NCI-H2029 (cell line): Measurements from ENCODE around the gene OR9Q1.
"Not testable (repeated sequence)": the region's sequence is repeated elsewhere in the genome, so short reads cannot be mapped to it uniquely, and the experiment has no call there.

Experiments used
- DNase-seq: peaks from one replicate; lab custom pipeline; 2025; lab: John Stamatoyannopoulos, UW

OR9Q1 gene

DNA sequence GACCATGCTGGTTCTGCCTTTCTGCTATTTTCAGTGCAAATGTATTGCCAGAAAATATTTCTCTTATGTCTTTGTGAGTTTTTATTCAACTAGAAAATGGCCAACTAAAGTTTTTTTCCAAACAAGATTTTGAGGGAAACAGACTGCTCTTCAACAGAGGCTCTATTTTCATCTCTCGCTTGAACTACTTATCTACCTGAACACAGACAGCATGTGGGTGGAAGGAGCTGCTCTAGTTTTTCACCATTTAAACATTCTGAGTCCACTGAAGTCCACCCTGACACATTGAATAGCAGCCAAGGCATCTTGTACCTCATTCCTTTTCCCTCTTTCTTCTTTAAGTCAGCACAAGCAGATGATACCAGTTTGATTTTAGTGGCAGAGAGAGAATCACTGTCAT is 111.5 kb downstream of the OR9Q1 start:
- DNase-seq: no peak

DNA sequence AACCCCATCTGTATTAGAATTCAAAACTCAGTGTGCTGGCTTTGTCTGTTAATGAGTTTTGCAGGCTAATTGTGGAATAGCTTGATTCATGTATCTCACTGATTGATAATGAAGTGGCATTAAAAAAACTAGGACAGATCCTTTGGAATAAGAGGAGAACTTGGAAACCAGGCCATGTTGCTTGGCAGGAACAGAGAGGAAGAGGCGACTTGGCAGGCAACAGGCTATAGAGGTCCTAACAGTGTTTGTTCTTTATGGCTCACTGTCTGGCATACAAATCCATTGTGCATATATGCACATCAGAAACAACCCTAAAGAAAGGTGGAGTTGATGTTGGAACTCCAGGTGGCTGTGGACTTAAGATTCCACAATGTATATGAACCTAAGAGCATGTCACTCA is 119.1 kb downstream of the OR9Q1 start:
- no peak for DNase-seq

DNA sequence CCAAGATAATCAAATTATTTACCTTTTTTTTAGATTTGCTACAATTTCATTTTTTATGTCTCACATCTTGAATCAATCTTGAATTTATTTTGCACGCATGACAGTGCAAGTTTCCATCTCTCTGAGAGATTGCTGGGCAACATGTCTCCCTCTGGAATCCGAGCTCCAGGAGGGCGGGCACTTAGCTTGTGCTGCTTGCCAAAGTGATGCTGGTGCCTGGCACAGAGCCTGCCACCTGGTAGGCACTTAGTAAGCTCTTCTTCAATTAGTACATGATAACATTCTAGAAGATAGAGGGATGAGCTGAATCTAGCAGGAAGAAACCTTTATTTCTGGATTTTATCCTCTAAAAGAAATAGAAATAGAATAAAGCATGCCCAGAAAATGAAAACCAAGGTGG is 129.1 kb downstream of the OR9Q1 start:
- DNase-seq: peak; percentile 13

DNA sequence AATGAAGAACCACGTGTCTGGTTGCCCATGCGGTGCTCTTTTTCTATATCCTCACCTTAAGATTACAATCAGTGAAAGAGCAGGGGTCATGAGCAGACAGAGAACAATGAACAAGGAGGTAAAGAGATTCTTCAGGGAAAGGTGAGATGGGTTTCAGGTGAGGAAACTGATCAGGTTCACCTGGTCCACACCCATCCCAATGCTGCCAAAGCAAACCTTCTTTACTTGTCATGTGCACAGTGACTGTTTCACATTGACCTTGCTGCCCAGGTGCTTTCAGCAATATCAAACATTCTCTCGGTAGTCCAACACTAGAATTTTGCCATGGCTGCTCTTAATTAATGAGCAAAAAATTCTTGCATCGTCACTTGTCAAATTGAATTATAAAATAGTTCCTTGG is 140.7 kb downstream of the OR9Q1 start:
- DNase-seq: no peak

DNA sequence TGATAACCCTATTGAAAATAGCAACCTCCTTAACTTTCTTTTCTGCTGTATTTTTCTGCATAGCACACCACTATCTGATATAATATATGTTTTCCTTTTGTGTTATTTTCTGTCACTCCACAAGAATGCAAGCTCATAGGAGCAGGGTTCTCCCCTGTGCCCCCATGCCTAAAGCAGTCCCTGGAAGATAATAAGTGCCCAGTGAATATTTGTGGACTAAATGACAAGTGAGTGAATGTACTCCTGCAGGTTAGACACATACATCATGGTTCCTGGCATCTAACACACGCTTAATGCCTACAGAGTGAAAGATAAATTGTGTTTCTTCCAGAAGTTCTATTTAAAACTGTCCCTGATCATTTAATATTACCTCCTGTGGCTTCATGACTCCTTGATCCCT is 141.3 kb downstream of the OR9Q1 start:
- DNase-seq: no peak

DNA sequence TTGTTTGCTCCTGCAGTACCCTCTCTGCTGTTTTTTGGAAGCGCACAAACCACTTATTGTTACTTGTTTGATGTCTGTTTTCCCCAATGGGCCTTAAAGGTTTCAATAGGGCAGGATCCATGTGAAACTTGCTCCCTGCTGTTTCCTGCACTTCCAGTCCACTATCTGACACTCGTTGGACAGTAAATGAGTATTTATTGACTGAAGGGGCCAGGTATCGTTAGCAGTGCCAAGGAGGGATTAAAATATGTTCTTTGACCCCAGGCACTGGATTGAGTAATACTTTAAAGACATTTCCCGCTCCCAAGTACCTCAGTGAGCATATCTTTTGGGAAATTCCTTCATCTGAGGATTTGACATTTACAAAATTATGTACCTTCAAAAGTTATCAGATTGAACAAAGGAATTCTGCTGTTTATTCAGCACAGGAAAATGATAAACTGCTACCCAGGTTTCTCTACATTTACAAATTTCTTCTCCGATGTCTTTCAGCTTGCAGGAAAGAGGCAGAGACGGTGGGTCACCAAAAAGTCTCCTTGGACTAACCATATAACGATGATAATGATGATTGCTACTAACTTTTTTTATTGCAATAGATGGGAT is 141.9 kb downstream of the OR9Q1 start:
- no peak for DNase-seq

DNA sequence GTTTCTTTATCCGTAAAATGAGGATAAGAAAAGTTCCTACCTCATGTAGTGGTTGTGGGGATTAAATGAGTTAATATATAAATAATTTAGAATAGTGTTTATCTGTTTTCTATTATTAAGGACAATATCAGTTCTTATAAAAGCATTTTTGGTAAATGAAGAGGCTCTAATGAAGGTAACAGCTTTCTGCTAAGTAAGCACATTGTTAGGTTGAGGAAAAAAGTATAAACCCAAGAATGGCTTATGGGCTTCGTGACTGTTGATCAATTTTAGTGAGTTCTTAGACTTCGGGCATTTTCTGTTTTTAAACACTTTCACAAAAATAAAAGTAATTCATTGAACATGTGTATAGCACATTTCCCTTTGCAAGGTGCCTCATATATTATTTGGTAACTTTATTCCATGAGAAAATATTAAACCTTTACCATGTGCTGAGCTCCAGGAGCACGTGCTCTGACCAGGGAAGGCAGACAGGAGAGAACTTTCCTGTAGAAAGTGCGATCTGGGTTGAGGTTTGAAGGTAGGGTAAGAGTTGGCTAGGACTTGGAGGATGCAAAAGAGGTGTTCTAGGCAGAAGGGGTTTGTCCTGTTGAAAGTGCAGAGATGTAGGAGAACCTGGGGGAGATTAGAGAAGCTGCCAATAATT is 153.9 kb downstream of the OR9Q1 start:
- DNase-seq: no peak

DNA sequence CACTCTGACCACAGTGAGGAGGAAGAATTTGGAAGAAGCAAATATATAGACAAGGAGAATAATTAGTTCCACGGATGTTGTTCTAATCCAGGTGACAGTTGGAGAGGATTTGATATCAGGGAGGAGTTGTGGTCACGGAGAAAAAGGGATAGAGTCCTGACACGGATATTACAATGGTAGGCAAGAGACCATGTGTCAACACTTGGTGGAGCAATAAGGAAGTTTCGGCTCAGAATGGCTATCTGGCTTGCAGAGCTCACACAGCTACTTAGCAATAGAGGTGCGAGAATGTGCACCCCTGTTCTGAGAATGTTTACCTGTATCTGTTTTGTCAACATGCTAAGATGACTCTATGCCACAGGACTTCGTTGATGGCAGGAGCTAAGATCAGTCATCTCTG is 154.8 kb downstream of the OR9Q1 start:
- peak; percentile 6 for DNase-seq

DNA sequence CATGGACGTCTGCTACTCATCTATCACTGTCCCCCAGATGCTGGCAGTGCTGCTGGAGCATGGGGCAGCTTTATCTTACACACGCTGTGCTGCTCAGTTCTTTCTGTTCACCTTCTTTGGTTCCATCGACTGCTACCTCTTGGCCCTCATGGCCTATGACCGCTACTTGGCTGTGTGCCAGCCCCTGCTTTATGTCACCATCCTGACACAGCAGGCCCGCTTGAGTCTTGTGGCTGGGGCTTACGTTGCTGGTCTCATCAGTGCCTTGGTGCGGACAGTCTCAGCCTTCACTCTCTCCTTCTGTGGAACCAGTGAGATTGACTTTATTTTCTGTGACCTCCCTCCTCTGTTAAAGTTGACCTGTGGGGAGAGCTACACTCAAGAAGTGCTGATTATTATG is 156.0 kb downstream of the OR9Q1 start:
- DNase-seq: no peak

DNA sequence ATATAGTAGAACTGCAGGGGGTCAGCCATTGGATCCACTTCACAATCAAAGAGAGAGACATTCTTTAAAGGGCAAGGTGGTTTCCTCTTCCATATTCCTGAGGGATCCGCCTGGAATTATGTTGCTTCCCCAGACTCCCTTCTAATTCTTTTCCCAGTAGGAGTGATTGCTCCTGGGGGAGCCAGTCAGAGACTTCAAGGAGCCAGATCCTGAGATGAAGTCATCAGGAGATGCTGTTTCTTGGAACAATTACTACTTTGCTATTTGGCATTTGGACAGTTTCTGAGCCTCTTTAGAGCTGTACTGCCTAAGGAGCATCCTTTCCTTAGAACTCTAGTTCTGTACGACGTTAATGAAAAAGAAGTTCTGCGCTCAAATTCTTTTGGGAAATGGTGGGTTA is 163.3 kb downstream of the OR9Q1 start:
- no peak for DNase-seq

DNA sequence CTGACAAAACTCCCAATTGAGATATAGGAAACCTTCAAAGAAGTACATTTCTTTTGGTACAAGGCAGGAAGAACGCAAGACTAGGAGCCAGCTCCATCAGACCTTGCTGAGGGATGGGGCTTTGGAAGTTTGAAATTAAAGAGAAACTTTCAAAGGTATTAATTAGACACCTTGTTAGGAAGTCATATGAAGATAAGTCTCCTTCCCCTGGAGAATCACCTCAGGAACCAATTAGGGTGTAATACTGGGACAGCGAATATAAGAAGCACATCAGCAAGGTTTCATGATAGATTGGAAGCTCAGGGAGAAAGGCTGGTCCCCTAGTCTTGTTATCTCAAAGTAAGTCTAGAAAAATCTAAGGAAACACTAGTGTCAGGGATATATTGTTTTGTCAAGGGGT is 165.1 kb downstream of the OR9Q1 start, which contains the start of gene OR9Q2:
Gene OR9Q2 (plus strand): TSS at position 301 of the 400 bp plus-strand sequence. CDS start 1,421 bp downstream, outside the sequence.
- no peak for DNase-seq

DNA sequence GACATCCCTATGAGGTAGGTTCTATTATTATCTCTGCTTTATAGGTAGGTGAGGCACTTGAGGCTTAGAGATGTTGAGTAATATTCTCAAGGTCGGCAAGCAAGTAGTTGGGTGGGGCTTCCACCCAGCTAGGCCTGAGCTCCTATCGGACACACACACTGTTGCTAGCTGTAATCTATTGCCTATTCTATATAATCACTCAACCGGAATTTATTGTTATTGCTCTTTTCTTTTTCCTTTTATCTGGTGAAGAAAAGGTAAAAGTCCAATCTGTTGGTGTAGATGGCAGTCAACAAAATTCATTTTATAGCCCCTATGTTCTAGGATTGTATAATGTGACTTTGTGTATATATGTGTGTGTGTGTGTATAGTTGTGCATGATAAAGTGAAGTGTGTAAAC is 168.5 kb downstream of the OR9Q1 start:
- no peak for DNase-seq

DNA sequence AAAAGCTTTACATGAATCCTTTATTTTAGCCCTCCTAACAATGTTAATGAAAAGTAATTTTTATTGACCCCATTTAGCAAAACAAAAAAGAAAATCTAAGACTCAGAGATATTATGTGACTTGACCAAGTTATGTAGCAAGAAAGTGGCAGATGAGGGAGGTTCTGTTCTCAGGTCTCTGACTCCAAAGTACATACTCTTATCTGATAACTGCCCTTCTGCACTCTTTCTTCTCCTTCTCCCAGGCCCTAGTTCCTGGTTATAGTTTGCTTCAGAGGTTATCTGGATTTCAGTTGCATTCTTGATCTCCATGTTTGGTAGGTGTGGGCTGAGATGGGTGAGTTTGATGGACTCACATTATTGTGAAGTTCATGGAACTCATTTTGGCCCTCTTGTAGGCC is 169.7 kb downstream of the OR9Q1 start:
- no peak for DNase-seq

DNA sequence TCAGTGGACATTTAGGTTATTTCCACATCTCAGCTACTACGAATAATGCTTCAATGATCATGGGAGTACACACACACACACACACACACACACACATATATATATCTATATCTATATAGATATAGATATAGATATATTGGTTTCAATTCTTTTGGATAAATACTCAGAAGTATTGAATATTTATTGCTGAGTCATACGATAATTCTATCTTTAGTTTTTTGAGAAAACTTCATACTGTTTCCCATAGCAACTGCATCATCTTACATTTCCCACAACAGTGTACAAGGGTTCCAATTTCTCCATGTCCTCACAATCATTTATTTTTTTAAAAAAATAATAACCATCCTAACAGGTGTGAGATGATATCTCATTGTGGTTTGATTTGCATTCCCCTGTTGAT is 172.3 kb downstream of the OR9Q1 start:
- no peak for DNase-seq

DNA sequence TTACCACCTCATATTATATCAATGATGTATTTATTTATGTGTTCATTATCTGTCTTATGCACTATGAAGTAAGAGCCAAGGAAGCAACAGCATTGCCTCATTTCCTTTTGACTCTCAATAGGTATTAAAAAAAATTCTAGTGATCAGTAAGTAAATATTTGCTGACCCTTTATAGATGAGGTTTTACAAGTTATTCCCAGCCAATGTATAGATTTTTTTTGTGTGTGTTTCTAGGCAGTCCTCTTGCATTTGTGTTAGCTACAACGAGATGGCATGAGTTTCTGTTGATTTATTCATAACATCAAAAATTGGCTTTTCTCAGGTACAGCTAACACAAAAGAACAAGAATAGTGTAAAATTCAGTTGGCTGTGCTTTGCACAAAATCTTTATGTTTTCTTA is 175.6 kb downstream of the OR9Q1 start:
- DNase-seq: no peak

DNA sequence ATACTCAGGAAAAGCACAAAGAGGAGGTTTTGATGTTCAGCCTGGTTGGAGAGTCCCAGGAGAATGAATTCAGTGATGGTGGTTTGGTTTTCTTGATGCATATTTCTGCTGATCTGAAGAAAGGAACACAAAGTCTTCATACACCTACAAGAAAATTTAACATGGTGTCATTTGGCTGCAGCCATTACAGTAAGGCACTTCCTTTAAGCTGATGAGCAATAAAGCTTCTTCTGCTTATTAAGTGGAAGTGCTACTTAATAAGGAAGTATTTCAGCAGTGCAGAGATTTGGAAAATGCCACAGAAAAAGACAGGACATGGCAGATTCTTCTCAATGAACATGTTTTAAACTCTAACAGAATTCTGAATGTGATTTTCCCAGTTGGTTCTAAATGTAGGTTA is 180.4 kb downstream of the OR9Q1 start, which contains the start of gene OR1S2:
Gene OR1S2 (minus strand): TSS at position 101 of the 400 bp plus-strand sequence. CDS start 0 bp downstream, at position 101.
- no peak for DNase-seq

DNA sequence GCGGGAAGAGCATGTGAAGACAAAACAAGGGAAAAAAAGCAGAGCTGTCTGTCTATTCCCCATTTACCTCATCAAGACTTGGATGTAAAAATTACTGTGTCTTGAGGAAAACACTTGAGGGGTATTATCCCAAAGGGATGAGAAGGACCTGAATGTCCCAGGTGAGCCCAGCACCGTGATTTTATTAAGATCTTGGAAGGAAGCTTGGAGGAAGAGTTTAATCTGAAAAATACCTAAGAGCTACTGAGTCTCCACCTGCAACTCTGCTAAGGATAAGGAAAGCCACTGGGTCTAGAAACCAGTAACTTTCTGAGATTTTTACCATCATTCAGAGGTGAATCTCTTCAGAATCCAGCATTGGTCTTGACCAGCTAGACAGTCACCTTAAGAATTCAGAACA is 188.7 kb downstream of the OR9Q1 start, which contains the start of gene OR1S1:
Gene OR1S1 (plus strand): TSS at position 301 of the 400 bp plus-strand sequence.
- DNase-seq: not testable (repeated sequence)

DNA sequence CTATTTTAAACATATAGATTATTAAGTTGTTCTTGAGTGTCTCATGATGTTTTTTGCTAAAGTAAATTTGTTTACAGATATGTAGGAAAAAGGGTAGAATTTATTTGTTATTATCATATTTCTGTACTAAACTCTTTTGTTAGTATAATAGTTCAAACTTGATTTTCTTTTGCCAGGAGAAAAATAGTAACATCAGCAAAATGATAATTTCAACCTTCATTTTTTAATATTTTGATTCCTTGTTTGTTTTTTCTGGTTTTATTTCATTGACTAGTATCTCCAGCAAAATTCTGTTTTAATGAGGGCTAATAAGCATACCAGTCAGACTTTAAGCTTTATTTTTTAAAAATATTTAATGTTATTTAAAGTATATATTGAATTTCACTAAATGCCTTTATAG is 192.8 kb downstream of the OR9Q1 start:
- DNase-seq: no peak

DNA sequence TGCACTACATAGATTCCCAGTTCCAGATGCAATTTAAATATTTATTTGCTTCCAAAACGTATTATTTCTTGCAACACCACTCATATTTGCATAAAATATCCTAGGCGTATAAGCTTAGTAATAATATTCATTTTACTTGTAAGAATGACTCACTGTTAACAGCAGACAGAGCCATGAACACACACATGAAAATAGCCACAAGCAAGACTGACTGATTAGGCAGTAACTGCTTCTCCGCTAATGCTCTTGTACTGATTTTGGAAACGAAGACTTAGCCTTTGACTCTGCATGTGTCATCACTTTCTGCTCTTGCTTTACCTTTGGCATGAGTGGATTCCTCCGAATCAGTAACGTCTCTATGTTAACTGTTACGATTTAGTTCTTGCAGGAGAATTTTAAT is 199.0 kb downstream of the OR9Q1 start:
- no peak for DNase-seq

DNA sequence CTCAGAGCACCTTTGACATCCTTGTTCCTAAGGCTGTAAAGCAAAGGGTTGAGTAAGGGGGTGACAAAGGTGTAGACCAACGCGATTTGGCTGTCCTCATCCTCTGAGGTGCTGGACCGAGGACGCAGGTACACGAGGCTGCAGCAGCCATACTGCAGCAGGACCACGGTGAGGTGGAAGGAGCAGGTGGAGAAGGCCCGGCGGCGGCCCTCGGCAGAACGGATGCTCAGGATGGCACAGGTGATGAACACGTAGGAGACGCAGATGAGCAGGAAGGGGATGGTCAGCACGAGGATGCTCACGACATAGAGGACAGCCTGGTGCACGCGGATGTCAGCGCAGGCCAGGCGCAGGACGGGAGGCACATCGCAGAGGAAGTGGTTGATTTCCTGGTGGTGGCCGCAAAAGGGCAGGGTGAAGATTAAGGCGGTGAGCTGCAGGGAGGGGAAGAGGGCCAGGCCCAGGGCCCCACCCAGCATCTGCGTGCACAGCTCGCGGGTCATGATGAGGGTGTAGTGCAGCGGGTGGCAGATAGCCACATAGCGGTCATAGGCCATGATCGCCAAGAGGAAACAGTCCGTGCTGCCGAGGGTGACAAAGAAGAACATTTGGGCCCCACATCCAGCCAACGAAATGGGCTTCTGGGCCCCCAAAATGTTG is 204.4 kb downstream of the OR9Q1 start:
- no peak for DNase-seq
